H9 (cell line): ENCODE data around the gene PIM3. TPM values are rescaled to one million over a fixed set of nuclear protein-coding genes. Genes with fewer than 3 reads are reported as not detected.

Source experiments
- DNase-seq: peaks from one replicate; pipeline ENCODE4 v3.0.0-alpha.2; 2017
- H2AFZ ChIP-seq: one replicate; pipeline ENCODE4 v1.6.1; 2013; ENCODE audit warnings: mild to moderate bottlenecking, low read length, control low read depth, moderate library complexity
- H2AK5ac ChIP-seq: 2 replicates; pipeline ENCODE4 v1.6.1; 2013; ENCODE audit warnings: low read length, control low read depth, mixed read lengths; ENCODE audit not compliant: insufficient read length
- H2BK120ac ChIP-seq: one replicate; pipeline ENCODE4 v1.6.1; 2013; ENCODE audit warnings: low read depth, mild to moderate bottlenecking, low read length, control low read depth, inconsistent platforms; ENCODE audit not compliant: poor library complexity, severe bottlenecking
- H2BK12ac ChIP-seq: 2 replicates; pipeline ENCODE4 v1.6.1; 2013; ENCODE audit warnings: low read length, control low read depth, mixed read lengths, low read depth; ENCODE audit not compliant: insufficient read length
- H2BK15ac ChIP-seq: 2 replicates; pipeline ENCODE4 v1.6.1; 2013; ENCODE audit warnings: low read depth, low read length, control low read depth
- H2BK20ac ChIP-seq: one replicate; pipeline ENCODE4 v1.6.1; 2013; ENCODE audit warnings: low read depth, mild to moderate bottlenecking, low read length, control low read depth, inconsistent platforms; ENCODE audit not compliant: poor library complexity, severe bottlenecking
- H2BK5ac ChIP-seq: 2 replicates; pipeline ENCODE4 v1.6.1; 2013; ENCODE audit warnings: low read length, control low read depth, mixed read lengths; ENCODE audit not compliant: insufficient read length
- H3K14ac ChIP-seq: 2 replicates; pipeline ENCODE4 v1.6.1; 2013; ENCODE audit warnings: low read length, control low read depth; ENCODE audit not compliant: insufficient read depth
- H3K18ac ChIP-seq: 2 replicates; pipeline ENCODE4 v1.6.1; 2013; ENCODE audit warnings: low read depth, mild to moderate bottlenecking, mixed read lengths, low read length, control low read depth; ENCODE audit not compliant: insufficient read length
- H3K23ac ChIP-seq: 2 replicates; pipeline ENCODE4 v1.6.1; 2013; ENCODE audit warnings: low read length, control low read depth, mixed read lengths, low read depth; ENCODE audit not compliant: insufficient read length
- H3K23me2 ChIP-seq: 2 replicates; pipeline ENCODE4 v1.6.1; 2013; ENCODE audit warnings: low read depth, mild to moderate bottlenecking, mixed read lengths, low read length, control low read depth; ENCODE audit not compliant: insufficient read length, poor library complexity, severe bottlenecking
- H3K27ac ChIP-seq: 2 replicates; pipeline ENCODE4 v1.5.1; 2013; ENCODE audit warnings: low read length, control low read depth, mixed read lengths, low read depth; ENCODE audit not compliant: insufficient read length
- H3K27me3 ChIP-seq: 2 replicates; pipeline ENCODE4 v1.6.1; 2013; ENCODE audit warnings: low read length, control low read depth, inconsistent platforms; ENCODE audit not compliant: insufficient read depth
- H3K4ac ChIP-seq: 2 replicates; pipeline ENCODE4 v1.6.1; 2013; ENCODE audit warnings: low read depth, mild to moderate bottlenecking, control low read depth, inconsistent platforms, low read length, moderate library complexity
- H3K4me1 ChIP-seq: 2 replicates; pipeline ENCODE4 v1.6.1; 2013; ENCODE audit warnings: low read length, control low read depth, inconsistent platforms; ENCODE audit not compliant: insufficient read depth
- H3K4me2 ChIP-seq: 2 replicates; pipeline ENCODE4 v1.6.1; 2013; ENCODE audit warnings: low read length, control low read depth, mixed read lengths; ENCODE audit not compliant: insufficient read length, insufficient read depth
- H3K56ac ChIP-seq: 2 replicates; pipeline ENCODE4 v1.6.1; 2013; ENCODE audit warnings: low read depth, mild to moderate bottlenecking, mixed read lengths, low read length, control low read depth; ENCODE audit not compliant: insufficient read length
- H3K79me1 ChIP-seq: 2 replicates; pipeline ENCODE4 v1.6.1; 2013; ENCODE audit warnings: low read depth, mild to moderate bottlenecking, moderate library complexity, low read length, control low read depth, inconsistent platforms; ENCODE audit not compliant: insufficient read depth, poor library complexity, severe bottlenecking
- H3K79me2 ChIP-seq: 2 replicates; pipeline ENCODE4 v1.6.1; 2013; ENCODE audit warnings: low read length, control low read depth, inconsistent platforms; ENCODE audit not compliant: insufficient read depth
- H3K9ac ChIP-seq: 2 replicates; pipeline ENCODE4 v1.6.1; 2013; ENCODE audit warnings: low read length, control low read depth, mixed read lengths; ENCODE audit not compliant: insufficient read length; ENCODE audit errors: extremely low read depth
- H3K9me3 ChIP-seq: one replicate; pipeline ENCODE4 v1.6.1; 2013; ENCODE audit warnings: low read depth, low read length, inconsistent platforms; ENCODE audit not compliant: control insufficient read depth
- H3T11ph ChIP-seq: one replicate; pipeline ENCODE4 v1.6.1; 2013; ENCODE audit warnings: mild to moderate bottlenecking, low read length, control low read depth, inconsistent platforms
- H4K20me1 ChIP-seq: one replicate; pipeline ENCODE4 v1.6.1; 2013; ENCODE audit not compliant: control insufficient read depth, insufficient read length, insufficient read depth
- H4K5ac ChIP-seq: 2 replicates; pipeline ENCODE4 v1.6.1; 2013; ENCODE audit warnings: low read depth, mild to moderate bottlenecking, mixed read lengths, low read length, control low read depth; ENCODE audit not compliant: insufficient read length
- H4K8ac ChIP-seq: replicated peaks from 2 replicates; pipeline ENCODE4 v1.6.1; 2013; ENCODE audit warnings: low read length, control low read depth, mixed read lengths, low read depth; ENCODE audit not compliant: insufficient read length
- H4K91ac ChIP-seq: 2 replicates; pipeline ENCODE4 v1.6.1; 2013; ENCODE audit warnings: low read depth, mild to moderate bottlenecking, moderate library complexity, mixed read lengths, low read length, control low read depth; ENCODE audit not compliant: insufficient read length
- H3K27ac Mint-ChIP-seq, 3 experiments: 2 replicates in 2 of 3; 3 replicates in 1 of 3; pipeline ENCODE4 v1.8.0; 2020 to 2021; ENCODE audit warnings: mixed read lengths in 3 of 3, mild to moderate bottlenecking in 1 of 3, moderate library complexity in 1 of 3
- H3K27me3 Mint-ChIP-seq: 2 replicates; pipeline ENCODE4 v1.8.0; 2021; ENCODE audit warnings: low read depth, mild to moderate bottlenecking, moderate library complexity, mixed read lengths
- H3K36me3 Mint-ChIP-seq, 3 experiments: 2 replicates in 2 of 3; 3 replicates in 1 of 3; pipeline ENCODE4 v1.8.0; 2020 to 2021; ENCODE audit warnings: low read depth in 3 of 3, mixed read lengths in 3 of 3; ENCODE audit not compliant: insufficient read depth in 1 of 3
- H3K4me1 Mint-ChIP-seq, 2 experiments: 2 replicates each; pipeline ENCODE4 v1.8.0; 2020; ENCODE audit warnings: mixed read lengths in 2 of 2
- H3K4me3 Mint-ChIP-seq, 2 experiments: 2 replicates in 1 of 2; 3 replicates in 1 of 2; pipeline ENCODE4 v1.8.0; 2020 to 2021; ENCODE audit warnings: mild to moderate bottlenecking in 2 of 2, mixed read lengths in 2 of 2, moderate library complexity in 1 of 2
- H3K9me3 Mint-ChIP-seq, 2 experiments: 2 replicates in 1 of 2; 3 replicates in 1 of 2; pipeline ENCODE4 v1.8.0; 2020; ENCODE audit warnings: mild to moderate bottlenecking in 2 of 2, mixed read lengths in 2 of 2, moderate library complexity in 1 of 2
- WGBS: extraction: QIAGEN DNeasy Blood & Tissue Kit; methylation state at CpG from one replicate; pipeline ENCODE4 v1.1.7; 2013; ENCODE audit warnings: missing lambda C conversion rate, low lambda C conversion rate, mixed read lengths; ENCODE audit not compliant: insufficient read length; ENCODE audit errors: extremely low coverage; 5-methylcytosine and 5-hydroxymethylcytosine counted together
- total RNA-seq: library from RNA; stranded (reverse); gene quantifications from 2 replicates; pipeline ENCODE4 v1.2.1, GENCODE V29; 2021
- TF ChIP-seq, protein P1 (sequence below): fragments of 200-600 bp; sonication (generic); conservative IDR thresholded peaks from 3 replicates; pipeline ENCODE4 v1.8.0; 2021; ENCODE audit warnings: antibody characterized with exemption, mild to moderate bottlenecking

Gene PIM3
- total RNA-seq, 1 experiment from 2014 or later: 43.4 TPM

DNA sequence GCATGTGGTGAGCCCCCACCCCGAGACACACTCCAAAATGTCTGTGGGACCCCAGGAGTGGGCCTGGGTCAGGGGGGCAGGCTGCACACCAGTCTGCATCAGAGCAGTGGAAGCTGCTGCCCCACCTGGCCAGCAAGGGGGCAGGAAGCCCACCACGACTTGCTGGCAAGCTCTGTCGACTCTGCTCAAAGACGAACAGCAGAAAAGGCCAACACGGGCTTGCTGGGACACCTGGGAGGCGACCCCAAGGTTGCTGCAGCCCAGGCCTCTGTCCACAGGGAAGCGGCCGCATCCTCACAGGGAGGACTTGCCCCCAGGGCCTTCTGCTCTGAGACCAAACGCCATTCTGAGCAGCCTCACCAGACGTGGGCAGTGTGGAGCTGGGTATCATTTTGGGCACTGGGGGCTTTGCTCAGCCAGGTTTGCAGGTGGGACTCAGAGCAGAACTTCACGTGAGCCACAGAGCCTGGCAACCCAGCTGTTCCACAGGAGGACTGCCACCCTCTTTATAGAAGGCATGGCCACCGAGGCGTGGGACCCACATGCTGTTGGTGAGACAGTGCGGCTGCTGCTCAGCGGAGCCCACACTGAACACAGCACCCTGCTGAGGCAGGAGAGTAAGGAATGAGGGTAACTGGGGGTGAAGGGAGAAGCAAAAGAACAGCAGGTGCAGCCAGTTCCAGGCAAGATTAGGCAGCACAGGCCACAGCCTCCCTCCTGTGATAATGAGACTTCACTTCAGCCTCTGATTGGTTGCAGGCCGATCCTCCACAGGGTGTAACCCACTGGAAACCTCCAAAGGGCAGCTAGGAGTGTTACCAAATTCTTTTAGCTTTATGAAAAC is 41.0 kb downstream of the PIM3 start:
- no peaks in the 10 kb centered on the region; a peak in 1 of 7 replicates for H3K36me3 Mint-ChIP-seq
- Histone ChIP-seq H4K20me1 (no peaks in the 10 kb centered on the region), H3K4me1 (no peaks in the 10 kb centered on the region), H3K4me2 (no peak overlapping the region), H3K79me2 (no peaks in the 10 kb centered on the region), H2AK5ac (no peak overlapping the region), H3K79me1 (no peaks in the 10 kb centered on the region), H4K91ac (no peak overlapping the region), H3K23me2 (peaks cover 4% of the 10 kb centered on the region), H3K27me3 (peaks cover 9% of the 10 kb centered on the region; the same call in 1 of the 2 replicates), H2BK12ac (no peak overlapping the region), H2BK5ac (no peak overlapping the region), H4K8ac (no peak overlapping the region), H3K23ac (no peak overlapping the region), H3K4ac (no peak overlapping the region), H4K5ac (no peak overlapping the region), H2AFZ (no peak overlapping the region), H3K14ac (no peak overlapping the region; the same call in 1 of the 2 replicates), H3T11ph (no peak overlapping the region), H3K18ac (no peak overlapping the region), H3K9me3 (no peaks in the 10 kb centered on the region), H3K27ac (no peak overlapping the region), H3K56ac (no peak overlapping the region), H2BK20ac (no peak overlapping the region), H2BK120ac (no peak overlapping the region), H3K9ac (no peak overlapping the region), H2BK15ac (no peak overlapping the region)
- H3K4me1 Mint-ChIP-seq: peaks cover 11 to 21% of the 10 kb centered on the region in 2 experiments; a peak in 3 of 4 replicates
- no peak overlapping the region for H3K27ac Mint-ChIP-seq
- TF ChIP-seq, protein P1, sequence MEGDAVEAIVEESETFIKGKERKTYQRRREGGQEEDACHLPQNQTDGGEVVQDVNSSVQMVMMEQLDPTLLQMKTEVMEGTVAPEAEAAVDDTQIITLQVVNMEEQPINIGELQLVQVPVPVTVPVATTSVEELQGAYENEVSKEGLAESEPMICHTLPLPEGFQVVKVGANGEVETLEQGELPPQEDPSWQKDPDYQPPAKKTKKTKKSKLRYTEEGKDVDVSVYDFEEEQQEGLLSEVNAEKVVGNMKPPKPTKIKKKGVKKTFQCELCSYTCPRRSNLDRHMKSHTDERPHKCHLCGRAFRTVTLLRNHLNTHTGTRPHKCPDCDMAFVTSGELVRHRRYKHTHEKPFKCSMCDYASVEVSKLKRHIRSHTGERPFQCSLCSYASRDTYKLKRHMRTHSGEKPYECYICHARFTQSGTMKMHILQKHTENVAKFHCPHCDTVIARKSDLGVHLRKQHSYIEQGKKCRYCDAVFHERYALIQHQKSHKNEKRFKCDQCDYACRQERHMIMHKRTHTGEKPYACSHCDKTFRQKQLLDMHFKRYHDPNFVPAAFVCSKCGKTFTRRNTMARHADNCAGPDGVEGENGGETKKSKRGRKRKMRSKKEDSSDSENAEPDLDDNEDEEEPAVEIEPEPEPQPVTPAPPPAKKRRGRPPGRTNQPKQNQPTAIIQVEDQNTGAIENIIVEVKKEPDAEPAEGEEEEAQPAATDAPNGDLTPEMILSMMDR: no peak
- no peak overlapping the region; a peak in 1 of 5 replicates for H3K4me3 Mint-ChIP-seq
- DNase-seq: no peak
- no peaks in the 10 kb centered on the region; a peak in 2 of 5 replicates for H3K9me3 Mint-ChIP-seq
- WGBS: no CpG with 5 or more reads among the region's 16 CpGs
- peaks cover 32% of the 10 kb centered on the region for H3K27me3 Mint-ChIP-seq
